H1 (cell line): Measurements from ENCODE around the gene MRC2. TPM values are rescaled to one million over a fixed set of nuclear protein-coding genes. Genes with fewer than 3 reads are reported as not detected.

Experiments used
- CTCF ChIA-PET: fragments of 300-600 bp; sonication (Branson Sonifier 250); formaldehyde crosslinking; loops from one replicate; lab custom pipeline; 2021; ENCODE audit not compliant: partially characterized antibody; lab: Charles Lee
- POLR2A ChIA-PET: fragments of 300-600 bp; sonication (Branson Sonifier 250); formaldehyde crosslinking; loops from one replicate; lab custom pipeline; 2021; ENCODE audit warnings: inconsistent platforms; ENCODE audit not compliant: partially characterized antibody; lab: Charles Lee
- DNase-seq, 2 experiments: peaks; one replicate each; pipeline versions ENCODE4 v3.0.0 to v3.0.0-alpha.2; 2010 to 2022; ENCODE audit warnings: low spot score in 2 of 2, low read depth in 1 of 2, mixed read lengths in 1 of 2
- FAIRE-seq: peaks from 2 replicates; lab custom pipeline; 2011; peaks lifted over from hg19 to GRCh38; lab: Jason Lieb, UNC
- H2AFZ ChIP-seq: 2 replicates; pipeline ENCODE4 v1.8.1; 2012; ENCODE audit warnings: low read length, inconsistent platforms
- H2AK5ac ChIP-seq: 2 replicates; pipeline ENCODE4 v1.6.1; 2013; ENCODE audit warnings: low read depth, low read length
- H2BK120ac ChIP-seq: replicated peaks from 2 replicates; pipeline ENCODE3; 2013; ENCODE audit warnings: low read depth, low read length, inconsistent platforms
- H2BK12ac ChIP-seq: 2 replicates; pipeline ENCODE4 v1.6.1; 2013; ENCODE audit warnings: low read depth, low read length
- H2BK15ac ChIP-seq: 2 replicates; pipeline ENCODE4 v1.6.1; 2013; ENCODE audit warnings: low read length
- H2BK20ac ChIP-seq: 2 replicates; pipeline ENCODE4 v1.6.1; 2013; ENCODE audit warnings: low read length
- H2BK5ac ChIP-seq: 2 replicates; pipeline ENCODE4 v1.6.1; 2013; ENCODE audit warnings: low read depth, low read length
- H3K14ac ChIP-seq: 2 replicates; pipeline ENCODE4 v1.6.1; 2013; ENCODE audit warnings: inconsistent platforms; ENCODE audit not compliant: insufficient read length
- H3K18ac ChIP-seq: 2 replicates; pipeline ENCODE4 v1.6.1; 2013; ENCODE audit warnings: low read length; ENCODE audit errors: extremely low read depth
- H3K23ac ChIP-seq: 2 replicates; pipeline ENCODE4 v1.6.1; 2013; ENCODE audit warnings: inconsistent platforms; ENCODE audit not compliant: insufficient read length
- H3K23me2 ChIP-seq: 2 replicates; pipeline ENCODE4 v1.6.1; 2013; ENCODE audit warnings: low read depth, low read length
- H3K27ac ChIP-seq: 2 replicates; pipeline ENCODE4 v1.6.1; 2011; ENCODE audit warnings: low read depth, low read length, inconsistent platforms
- H3K27me3 ChIP-seq, 4 experiments: replicated peaks in 1 of 4; 1 replicate in 1 of 4; 2 replicates in 3 of 4; pipeline versions ENCODE4 v1.6.1 to v1.8.1; 2011 to 2013; ENCODE audit warnings: low read length in 3 of 4, mild to moderate bottlenecking in 3 of 4, inconsistent platforms in 2 of 4, mixed read lengths in 2 of 4, moderate library complexity in 1 of 4; ENCODE audit not compliant: control insufficient read depth in 3 of 4, insufficient read depth in 3 of 4; ENCODE audit errors: extremely low read depth in 1 of 4
- H3K36me3 ChIP-seq, 4 experiments: 2 replicates each; pipeline versions ENCODE4 v1.6.1 to v1.8.1; 2011 to 2013; ENCODE audit warnings: mild to moderate bottlenecking in 4 of 4, low read length in 3 of 4, moderate library complexity in 2 of 4, control low read depth in 1 of 4, inconsistent platforms in 1 of 4; ENCODE audit not compliant: insufficient read depth in 4 of 4, control insufficient read depth in 2 of 4
- H3K4ac ChIP-seq: replicated peaks from 2 replicates; pipeline ENCODE3; 2013; ENCODE audit warnings: low read length, low read depth, mixed read lengths, inconsistent platforms; ENCODE audit not compliant: insufficient read length
- H3K4me1 ChIP-seq, 4 experiments: replicated peaks in 1 of 4; 1 replicate in 1 of 4; 2 replicates in 3 of 4; pipeline versions ENCODE4 v1.6.1 to v1.8.1; 2011 to 2013; ENCODE audit warnings: low read length in 3 of 4, inconsistent platforms in 2 of 4, mixed read lengths in 1 of 4; ENCODE audit not compliant: insufficient read depth in 4 of 4, control insufficient read depth in 3 of 4
- H3K4me2 ChIP-seq, 2 experiments: 2 replicates each; pipeline versions ENCODE4 v1.6.1 to v1.8.1; 2011 to 2013; ENCODE audit warnings: low read depth in 2 of 2, low read length in 2 of 2, control low read depth in 1 of 2, inconsistent platforms in 1 of 2, mild to moderate bottlenecking in 1 of 2; ENCODE audit not compliant: insufficient read depth in 1 of 2
- H3K4me3 ChIP-seq, 4 experiments: fragments of 200-600, 300-600 bp in 1 of 4; sonication (generic), shearing (Covaris generic), sonication (Bioruptor Twin) in 1 of 4; 2 replicates each; pipeline versions ENCODE4 v1.5.1 to v1.8.1; 2011 to 2016; ENCODE audit warnings: low read length in 4 of 4, low read depth in 3 of 4, control low read depth in 2 of 4, inconsistent platforms in 2 of 4, mild to moderate bottlenecking in 2 of 4, mixed read lengths in 1 of 4, moderate library complexity in 1 of 4; ENCODE audit not compliant: insufficient read depth in 2 of 4; ENCODE audit errors: extremely low read depth in 1 of 4
- H3K56ac ChIP-seq: replicated peaks from 2 replicates; pipeline ENCODE3; 2013; ENCODE audit warnings: low read depth, mild to moderate bottlenecking, mixed read lengths, low read length, inconsistent platforms; ENCODE audit not compliant: insufficient read length
- H3K79me1 ChIP-seq: 2 replicates; pipeline ENCODE4 v1.6.1; 2013; ENCODE audit warnings: low read depth, low read length, control low read depth
- H3K79me2 ChIP-seq, 2 experiments: 2 replicates each; pipeline versions ENCODE4 v1.6.1 to v1.8.1; 2012 to 2013; ENCODE audit warnings: low read length in 2 of 2, mild to moderate bottlenecking in 2 of 2, inconsistent platforms in 1 of 2; ENCODE audit not compliant: insufficient read depth in 2 of 2, control insufficient read depth in 1 of 2
- H3K9ac ChIP-seq, 4 experiments: replicated peaks in 1 of 4; 1 replicate in 1 of 4; 2 replicates in 3 of 4; pipeline versions ENCODE4 v1.6.1 to v1.8.1; 2011 to 2013; ENCODE audit warnings: low read depth in 3 of 4, low read length in 3 of 4, control low read depth in 2 of 4, mild to moderate bottlenecking in 2 of 4, moderate library complexity in 2 of 4, inconsistent platforms in 1 of 4; ENCODE audit errors: extremely low read depth in 1 of 4
- H3K9me3 ChIP-seq, 2 experiments: 2 replicates each; pipeline versions ENCODE4 v1.6.1 to v1.8.1; 2012 to 2013; ENCODE audit warnings: mild to moderate bottlenecking in 2 of 2, moderate library complexity in 2 of 2, control low read depth in 1 of 2, inconsistent platforms in 1 of 2, low read depth in 1 of 2, low read length in 1 of 2, mixed read lengths in 1 of 2; ENCODE audit not compliant: insufficient read depth in 2 of 2
- H4K20me1 ChIP-seq, 2 experiments: replicated peaks in 1 of 2; 2 replicates each; pipeline versions ENCODE3 to v1.8.1; 2011 to 2013; ENCODE audit warnings: inconsistent platforms in 2 of 2, low read length in 2 of 2, mild to moderate bottlenecking in 1 of 2; ENCODE audit not compliant: insufficient read depth in 2 of 2, control insufficient read depth in 1 of 2
- H4K5ac ChIP-seq: 2 replicates; pipeline ENCODE4 v1.6.1; 2013; ENCODE audit warnings: low read length, low read depth, mixed read lengths, inconsistent platforms; ENCODE audit not compliant: insufficient read length
- H4K8ac ChIP-seq: 2 replicates; pipeline ENCODE4 v1.8.0; 2013; ENCODE audit warnings: mild to moderate bottlenecking, moderate library complexity, low read length, inconsistent platforms; ENCODE audit not compliant: insufficient read depth; ENCODE audit errors: extremely low read depth
- H4K91ac ChIP-seq: replicated peaks from 2 replicates; pipeline ENCODE3; 2013; ENCODE audit warnings: low read length, mixed read lengths, inconsistent platforms; ENCODE audit not compliant: insufficient read length
- SIX5 ChIP-seq: IDR thresholded peaks from 2 replicates; pipeline ENCODE4 v1.6.1; 2011; ENCODE audit warnings: mild to moderate bottlenecking, low read depth, low read length
- WGBS, 2 experiments: shearing (Covaris generic) in 1 of 2; methylation state at CpG; one replicate each; pipeline versions ENCODE4 v1.1.6 to v1.1.7; 2013 to 2015; ENCODE audit warnings: low lambda C conversion rate in 2 of 2, mixed read lengths in 2 of 2, inconsistent platforms in 1 of 2, low coverage in 1 of 2, missing lambda C conversion rate in 1 of 2; ENCODE audit not compliant: insufficient replicate concordance in 2 of 2, insufficient coverage in 1 of 2, insufficient read length in 1 of 2; ENCODE audit errors: extremely low coverage in 1 of 2, missing lambda C conversion rate in 1 of 2; 5-methylcytosine and 5-hydroxymethylcytosine counted together
- polyA plus RNA-seq, 7 experiments: library from polyadenylated mRNA; depleted of rRNA in 3 of 7; stranded (reverse) in 5 of 7; unstranded in 2 of 7; fragments of >200 nt in 5 of 7; fragments of 200-250 nt in 2 of 7; gene quantifications; 1 replicate in 5 of 7; 2 replicates in 1 of 7; 4 replicates in 1 of 7; pipeline versions ENCODE4 v1.2.1 to v1.2.3, GENCODE V29; 2011 to 2013; ENCODE audit warnings: missing spikeins in 2 of 7, mixed read lengths in 2 of 7
- total RNA-seq: library from RNA; stranded (reverse); fragmentation: NEBNext Ultra II Directional; extraction: Animal tissue kit (Norgen Biotek cat#: 25700); gene quantifications from 2 replicates; pipeline ENCODE4 v1.2.1, GENCODE V29; 2021

MRC2 gene
- total and polyA plus RNA-seq, 2 of the 8 experiments (the other 6 are each of a cell fraction or from before 2014, with no cell fraction given) = 7.0 to 24.2 TPM

DNA sequence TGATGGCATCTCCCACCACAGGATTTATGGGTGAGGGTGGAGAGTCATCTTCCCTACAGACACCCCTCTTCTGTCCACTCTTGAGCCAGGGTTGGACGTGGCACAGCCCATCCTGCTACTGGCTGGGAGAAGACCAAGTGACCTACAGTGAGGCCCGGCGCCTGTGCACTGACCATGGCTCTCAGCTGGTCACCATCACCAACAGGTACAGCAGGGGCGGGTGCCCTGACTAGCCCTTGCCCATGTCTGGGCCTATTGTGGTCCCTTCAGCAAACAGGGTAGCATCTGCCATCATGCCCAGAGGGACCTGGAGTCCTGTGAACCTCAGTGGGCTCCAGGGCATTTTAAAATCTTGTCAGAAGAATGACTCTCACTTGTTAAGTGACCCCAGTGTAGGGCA, 48.2 kb downstream of the MRC2 start:
- Histone ChIP-seq H3K36me3 (peaks cover 0 to 3% (median 0%) of the 10 kb centered on the region in 4 experiments; a peak in 2 of 8 replicates), H4K8ac (no peak overlapping the region), H4K5ac (no peak overlapping the region), H3K4me3 (no peak overlapping the region), H3K9me3 (no peaks in the 10 kb centered on the region; a peak in 1 of 4 replicates), H2BK5ac (no peak overlapping the region), H3K23me2 (no peaks in the 10 kb centered on the region), H4K91ac (no peak overlapping the region), H3K18ac (no peak overlapping the region), H3K79me1 (no peaks in the 10 kb centered on the region), H2BK20ac (no peak overlapping the region), H2BK120ac (no peak overlapping the region), H2AFZ (no peak overlapping the region), H2BK15ac (no peak overlapping the region), H3K4ac (no peak overlapping the region), H2AK5ac (no peak overlapping the region), H3K14ac (no peak overlapping the region), H3K4me2 (no peak overlapping the region), H3K4me1 (peaks cover 0 to 4% (median 0%) of the 10 kb centered on the region in 4 experiments; a peak in 2 of 7 replicates), H3K9ac (no peak overlapping the region), H3K27ac (no peak overlapping the region), H4K20me1 (no peaks in the 10 kb centered on the region), H3K79me2 (no peaks in the 10 kb centered on the region), H2BK12ac (no peak overlapping the region), H3K56ac (no peak overlapping the region), H3K27me3 (no peaks in the 10 kb centered on the region), H3K23ac (no peak overlapping the region)
- FAIRE-seq (no peak), DNase-seq (no peak)
- TF ChIP-seq SIX5 = no peak
- 92% methylated on average over 4 of the region's 4 CpGs; no CpG with 5 or more reads in 1 of the 2 experiments for WGBS, 2 experiments
- ChIA-PET POLR2A (no interaction called here), CTCF (interaction anchor here (1.2 to 9.0 kb wide), 2 partner anchors 17 to 587 kb away, joined by 3 to 68 read pairs; no protein-coding TSS in a partner anchor)
